ENCODE measurements around the gene BCAS3. TPM values are rescaled to one million over a fixed set of nuclear protein-coding genes. Genes with fewer than 3 reads are reported as not detected.

BCAS3 gene
- total and polyA plus RNA-seq, 2 donors (not counting 1 experiment from before 2014, with no cell fraction given), result 13.9 to 73.4 TPM

GRCh38 chr17:61402978-61403800 lies 725.5 kb downstream of the BCAS3 start:
- peak overlapping the region; percentile 82 for H3K4me2 ChIP-seq (replicated peaks; ENCODE audit: low read depth, low read length, poor library complexity, severe bottlenecking)
- POLR2A ChIA-PET, result no interaction called here

More at GRCh38 chr17:61402978-61403800, 725.5 kb downstream of the BCAS3 start:
- Mint-ChIP-seq H3K4me1 (peaks cover 49% of the 10 kb centered on the region), H3K27me3 (peaks cover 63% of the 10 kb centered on the region), H3K27ac (peak overlapping the region; percentile 59), H3K4me3 (peak overlapping the region; percentile 85), H3K9me3 (ENCODE audit: insufficient read depth) (no peaks in the 10 kb centered on the region)
- Histone ChIP-seq H3K9me3 (ENCODE audit: control extremely low read depth in 1 of 3, control insufficient read depth in 2 of 3, insufficient read depth in 1 of 3, low read length in 2 of 3) (peaks cover 0 to 66% (median 2%) of the 10 kb centered on the region in 3 donors), H3K9ac (ENCODE audit: low read length) (peak overlapping the region; percentile 41), H3K4me1 (ENCODE audit: control insufficient read depth in 2 of 2, insufficient read depth in 2 of 2, low read length in 2 of 2) (peaks cover 69 to 81% of the 10 kb centered on the region in 2 donors), H3K4me3 (ENCODE audit: control extremely low read depth in 1 of 5, extremely low read depth in 1 of 5, insufficient read depth in 1 of 5, low read depth in 2 of 5, low read length in 4 of 5) (peak overlapping the region in 3 of 5 experiments; percentile 25 to 56 (median 44)), H3K79me2 (ENCODE audit: control insufficient read depth, insufficient read depth, low read length) (no peaks in the 10 kb centered on the region), H3K27ac (ENCODE audit: low read length in 2 of 2) (no peak overlapping the region), H4K20me1 (ENCODE audit: control insufficient read depth, insufficient read depth, low read length, poor library complexity, severe bottlenecking) (peaks cover 11% of the 10 kb centered on the region), H3K27me3 (replicated peaks in 1 of 4; ENCODE audit: control extremely low read depth in 1 of 4, control insufficient read depth in 3 of 4, insufficient read depth in 4 of 4, low read length in 3 of 4) (peaks cover 0 to 92% (median 74%) of the 10 kb centered on the region in 4 experiments), H3K36me3 (replicated peaks in 1 of 2; ENCODE audit: control extremely low read depth in 1 of 2, control insufficient read depth in 1 of 2, extremely low read depth in 1 of 2, insufficient read depth in 2 of 2, low read length in 1 of 2) (no peaks in the 10 kb centered on the region), H2AFZ (ENCODE audit: insufficient read depth, low read depth, low read length, poor library complexity, severe bottlenecking) (peak overlapping the region; percentile 59)
- no peak for ATAC-seq (ENCODE audit: low read depth)
- TF ChIP-seq CTCF (IDR thresholded peaks at IDR 0.05) (no peak), EZH2 (IDR thresholded peaks at IDR 0.05; ENCODE audit: borderline replicate concordance, insufficient read depth, low read depth, low read length, poor library complexity, severe bottlenecking) (no peak)
- CTCF ChIA-PET, result interaction anchor here (1.4 kb wide), 1 partner anchor 13 kb away, joined by 3 read pairs; no protein-coding TSS in a partner anchor
- WGBS (ENCODE audit: insufficient coverage), result 7% methylated on average over 50 of the region's 55 CpGs
- peak; percentile 78 for DNase-seq
- intact Hi-C loops (cut with micrococcal nuclease), result loop anchor here (2.0 kb wide), 1 partner anchor 50 kb away; the partner anchor contains the start of gene TBX4
